T1000 (cell line): ENCODE results near the gene ZEB2.

Experiments used
- DNase-seq: peaks from one replicate; lab custom pipeline; 2025; ENCODE audit warnings: mixed read lengths; lab: John Stamatoyannopoulos, UW

ZEB2 gene

DNA sequence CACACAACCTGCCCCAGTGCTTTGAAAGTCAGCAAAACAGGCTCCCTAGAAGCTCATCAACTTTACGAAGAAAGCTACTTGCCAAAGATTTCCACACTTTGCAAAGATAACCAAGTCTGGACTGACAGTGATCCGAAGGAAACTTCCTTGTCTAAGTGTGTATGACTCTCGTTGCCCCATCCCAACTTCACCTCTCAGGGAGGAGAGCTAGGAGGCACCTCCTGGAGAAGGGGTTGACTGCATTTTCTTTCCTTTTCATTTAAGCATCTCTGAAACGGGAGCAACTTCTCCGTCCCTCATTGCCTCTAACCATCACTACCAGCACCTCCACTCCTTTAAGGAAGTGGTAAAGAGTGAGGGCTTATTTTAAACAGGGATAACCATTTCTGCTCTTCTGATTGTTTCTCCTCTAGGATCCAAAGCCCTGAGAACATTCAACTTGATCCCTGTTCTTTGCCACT lies 7.0 kb downstream of the ZEB2 start:
- DNase-seq, result no peak

DNA sequence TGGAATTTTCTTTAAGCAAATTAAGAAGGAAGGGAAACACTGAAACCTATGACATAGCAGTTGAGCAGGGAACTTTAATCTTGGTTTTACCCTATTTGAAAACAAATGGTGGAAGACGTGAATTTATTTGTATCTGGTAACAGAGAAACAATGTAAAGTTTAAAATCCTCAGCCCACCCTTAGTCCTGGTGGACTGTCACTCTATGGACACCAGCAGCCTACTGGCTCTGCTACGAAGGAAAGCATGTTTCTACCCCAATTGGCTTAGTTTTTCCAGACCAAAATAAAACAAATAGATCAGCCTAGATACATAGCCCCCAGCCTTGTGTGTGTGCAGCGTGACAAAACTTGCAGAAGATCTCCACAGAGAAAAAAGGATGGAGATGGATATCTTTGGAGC lies 7.4 kb downstream of the ZEB2 start:
- DNase-seq, result no peak

DNA sequence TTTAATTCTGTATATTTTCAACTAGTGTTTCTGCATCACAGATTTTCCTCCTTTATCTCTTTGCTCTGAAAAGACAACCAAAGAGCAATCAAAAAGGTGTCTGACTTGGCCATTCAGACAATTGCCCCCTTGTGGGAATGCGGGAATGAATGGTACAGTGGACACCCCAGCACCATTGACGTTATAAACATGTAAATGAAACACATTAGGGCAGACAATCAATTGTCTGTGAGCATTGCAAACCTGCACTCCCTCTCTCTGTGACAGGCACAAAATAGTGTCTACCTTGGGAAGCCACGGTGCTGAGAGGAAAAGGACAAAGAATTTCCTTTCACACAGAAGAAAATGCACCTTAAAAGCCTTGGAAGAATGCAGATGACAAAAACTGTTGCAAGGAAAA lies 8.0 kb downstream of the ZEB2 start:
- DNase-seq, result no peak

- DNase-seq, result no peak
These were observed 8.6 kb downstream of the ZEB2 start for GRCh38 chr2:144511226-144511810.

- DNase-seq, result no peak
These were observed 9.5 kb downstream of the ZEB2 start for GRCh38 chr2:144510294-144510991.

- DNase-seq, result no peak
These were observed 10.1 kb downstream of the ZEB2 start for GRCh38 chr2:144509879-144510221.

- DNase-seq, result no peak
These were observed 10.7 kb downstream of the ZEB2 start for GRCh38 chr2:144509001-144509878.

GRCh38 chr2:144508172-144508851 lies 11.6 kb downstream of the ZEB2 start:
- DNase-seq, result no peak

DNA sequence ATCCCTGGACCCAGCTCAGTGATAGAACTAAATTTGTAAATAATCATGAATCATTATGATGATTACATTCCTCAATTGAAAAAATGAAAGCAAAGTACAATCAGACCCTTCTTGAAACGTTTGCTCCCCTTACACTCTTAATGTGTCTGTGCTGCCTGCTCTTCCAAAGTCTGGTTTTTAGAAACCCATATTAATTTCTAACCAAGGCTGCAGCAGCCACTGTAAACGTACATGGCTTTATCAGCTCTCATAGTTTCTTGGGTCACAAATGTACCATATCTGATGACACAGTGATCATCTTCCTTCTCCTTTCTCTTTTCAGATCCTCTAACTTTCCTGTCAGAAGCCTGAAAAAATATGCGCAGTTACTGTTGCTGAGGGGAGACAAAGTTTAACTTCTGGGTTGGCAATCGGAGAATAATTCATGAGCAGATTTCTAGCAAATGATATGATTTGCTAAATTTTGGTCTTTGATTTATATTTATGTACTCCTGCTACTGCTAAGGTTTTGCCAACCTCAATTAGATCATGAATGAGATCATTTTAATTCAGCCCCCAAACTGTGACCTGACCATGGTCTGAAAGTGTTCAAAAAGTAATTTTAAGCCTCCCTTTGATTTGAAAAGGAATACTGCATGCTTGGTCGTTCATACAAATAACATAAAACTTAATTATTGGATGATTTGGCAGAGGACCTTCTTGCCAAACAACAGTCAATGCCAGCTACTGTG lies 12.3 kb downstream of the ZEB2 start:
- DNase-seq, result no peak

DNA sequence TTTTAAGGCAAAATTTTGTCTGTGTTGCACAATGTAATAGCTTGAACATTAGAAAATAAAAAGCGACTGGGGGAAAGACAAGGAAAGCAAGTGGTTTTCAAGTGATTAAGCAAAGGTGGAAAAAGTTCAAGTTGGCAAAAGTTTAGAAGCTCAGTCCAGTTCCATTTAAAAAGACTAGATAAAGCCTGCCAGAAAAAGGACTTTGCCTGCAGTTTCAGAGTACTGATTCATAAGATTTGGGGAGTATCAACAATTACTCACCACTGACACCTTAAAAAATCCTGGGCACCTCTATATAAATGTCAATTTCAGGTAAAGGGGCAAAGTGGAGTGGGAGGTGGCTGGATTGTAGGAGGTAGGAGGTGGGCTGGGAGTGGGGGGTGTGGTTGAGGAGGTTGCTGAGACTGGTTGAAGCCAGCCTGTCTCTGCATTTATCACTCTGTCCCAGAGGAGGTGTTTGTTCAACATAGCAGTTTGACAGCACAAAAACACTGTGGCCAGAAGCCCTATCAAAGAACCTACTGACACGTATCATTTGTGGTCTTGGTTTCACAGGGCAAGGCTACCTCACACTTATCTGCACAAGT lies 14.6 kb downstream of the ZEB2 start:
- no peak for DNase-seq

DNA sequence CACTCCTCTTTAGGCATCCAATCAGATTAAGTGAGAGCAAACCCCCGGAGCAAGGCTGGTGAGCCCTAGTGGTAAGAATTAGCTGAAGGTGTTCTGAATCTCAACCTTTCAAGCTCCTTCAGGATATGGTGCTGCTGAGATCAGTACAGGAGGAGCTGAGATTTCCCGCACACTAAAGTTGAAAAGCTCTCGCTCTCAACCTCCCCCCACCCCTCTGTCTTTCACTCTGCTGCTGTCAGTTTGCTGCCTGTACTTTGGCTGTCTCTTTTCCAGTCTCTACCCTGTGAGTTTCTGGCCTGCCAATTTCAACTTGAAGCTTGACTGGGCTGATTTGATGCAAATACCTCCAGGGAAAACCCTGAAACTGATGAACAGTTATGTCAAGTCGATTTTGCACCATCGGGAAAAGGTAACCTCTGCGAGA lies 15.7 kb downstream of the ZEB2 start:
- no peak for DNase-seq

GRCh38 chr2:144503242-144503641 lies 16.7 kb downstream of the ZEB2 start:
- no peak for DNase-seq

DNA sequence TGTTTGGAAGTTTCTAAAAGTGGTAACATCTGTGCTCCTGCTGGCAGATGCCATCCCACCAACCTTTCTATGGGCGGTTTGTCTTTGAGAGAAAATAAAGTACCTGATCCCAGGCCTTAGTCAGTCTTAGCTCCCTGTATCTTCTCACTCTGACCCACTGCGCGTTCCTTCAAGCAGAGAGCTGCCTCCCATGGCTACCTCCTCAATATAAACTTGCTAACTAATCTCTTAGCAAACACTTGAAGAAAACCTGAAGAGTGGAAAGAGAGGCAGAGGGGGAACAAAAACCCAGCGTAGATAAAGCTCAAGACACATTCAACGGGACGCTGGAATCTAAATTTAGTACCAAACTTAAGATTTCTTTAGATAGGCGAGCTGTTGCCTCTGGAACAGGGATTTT lies 17.6 kb downstream of the ZEB2 start:
- DNase-seq, result no peak

DNA sequence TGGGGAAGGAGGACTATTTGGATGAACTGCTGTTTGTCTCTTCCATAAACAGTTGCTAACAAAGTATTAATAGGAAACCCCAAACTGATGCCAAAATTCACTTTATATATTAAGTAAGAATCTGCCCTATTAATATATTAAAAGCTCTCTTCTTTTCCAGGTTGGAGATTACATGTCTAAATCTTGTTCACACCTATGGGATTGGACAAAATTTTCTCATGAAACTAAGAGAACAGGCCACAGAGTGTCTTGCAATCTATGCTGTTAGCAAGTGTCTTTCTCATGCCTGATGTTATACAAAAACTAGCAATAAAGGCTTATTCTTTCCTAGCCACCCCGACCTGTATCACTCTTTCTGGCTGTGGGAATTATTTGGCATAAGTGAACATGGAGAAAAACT lies 18.3 kb downstream of the ZEB2 start:
- DNase-seq, result no peak

- no peak for DNase-seq
These were observed 18.8 kb downstream of the ZEB2 start for GRCh38 chr2:144501118-144501517.

DNA sequence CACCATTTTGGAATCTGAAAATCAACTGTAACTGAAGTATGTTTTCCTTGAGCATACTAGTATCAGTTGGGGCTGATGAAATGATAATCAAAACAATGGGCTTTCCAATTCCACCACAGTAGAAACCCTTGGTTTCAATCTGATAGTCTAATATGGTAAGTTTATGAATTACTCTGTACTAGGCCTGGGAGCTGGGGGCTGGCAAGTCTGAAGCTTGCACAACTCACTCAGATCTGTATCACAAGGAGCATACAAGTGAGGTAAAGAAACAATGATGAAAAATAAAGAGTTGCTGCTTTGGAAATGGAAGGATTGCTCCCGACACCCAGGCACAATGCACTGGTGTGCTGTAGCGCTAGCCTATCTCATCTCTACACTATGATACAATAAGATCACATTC lies 19.4 kb downstream of the ZEB2 start:
- no peak for DNase-seq

DNA sequence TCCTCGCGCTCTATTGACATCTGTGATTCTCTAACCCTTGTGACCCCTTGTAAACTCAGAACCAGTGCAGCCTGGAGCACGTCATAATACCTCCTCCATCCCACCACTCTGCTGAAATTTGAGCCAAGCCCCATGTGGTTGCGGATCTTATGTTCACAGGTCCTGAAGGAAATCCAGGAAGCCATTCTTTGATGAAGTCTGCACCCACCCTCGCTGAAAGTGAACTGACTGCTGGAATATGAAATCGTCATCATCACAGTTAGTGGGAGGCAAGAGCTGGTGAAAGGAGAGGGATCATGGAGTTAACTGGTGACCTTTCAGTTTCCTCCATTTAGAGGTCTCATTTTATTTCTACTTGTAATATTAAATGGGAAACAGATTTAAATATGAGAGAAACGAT lies 21.6 kb downstream of the ZEB2 start:
- no peak for DNase-seq

DNA sequence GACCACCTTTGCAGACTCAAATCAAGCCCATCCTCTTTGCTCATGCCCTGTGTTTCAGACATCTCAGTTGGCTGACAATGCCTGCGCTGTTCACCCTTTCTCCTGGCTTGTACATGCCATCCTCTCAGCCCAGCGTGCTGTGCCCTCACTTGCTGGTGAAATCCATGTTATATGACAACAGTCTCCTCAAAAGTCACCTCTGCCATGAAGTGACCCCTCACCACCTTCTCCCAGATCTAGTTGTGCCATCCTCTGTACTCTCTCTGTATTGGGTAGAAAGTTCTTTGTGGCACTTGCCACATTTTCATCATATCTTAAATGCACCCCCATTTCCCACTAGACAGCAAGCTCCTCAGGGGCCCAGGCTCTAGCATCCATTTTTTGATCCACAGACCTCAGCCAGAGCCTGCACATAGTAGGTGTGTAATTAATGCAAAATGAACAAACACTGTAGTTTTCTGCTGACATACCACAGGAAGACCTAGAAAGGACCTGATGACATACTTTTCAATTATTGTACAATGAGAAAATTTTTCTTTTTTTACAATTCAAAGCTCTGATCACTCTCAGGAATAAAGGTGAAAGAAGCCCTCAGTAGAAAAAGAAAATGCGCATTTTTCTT lies 22.8 kb downstream of the ZEB2 start:
- DNase-seq, result no peak

DNA sequence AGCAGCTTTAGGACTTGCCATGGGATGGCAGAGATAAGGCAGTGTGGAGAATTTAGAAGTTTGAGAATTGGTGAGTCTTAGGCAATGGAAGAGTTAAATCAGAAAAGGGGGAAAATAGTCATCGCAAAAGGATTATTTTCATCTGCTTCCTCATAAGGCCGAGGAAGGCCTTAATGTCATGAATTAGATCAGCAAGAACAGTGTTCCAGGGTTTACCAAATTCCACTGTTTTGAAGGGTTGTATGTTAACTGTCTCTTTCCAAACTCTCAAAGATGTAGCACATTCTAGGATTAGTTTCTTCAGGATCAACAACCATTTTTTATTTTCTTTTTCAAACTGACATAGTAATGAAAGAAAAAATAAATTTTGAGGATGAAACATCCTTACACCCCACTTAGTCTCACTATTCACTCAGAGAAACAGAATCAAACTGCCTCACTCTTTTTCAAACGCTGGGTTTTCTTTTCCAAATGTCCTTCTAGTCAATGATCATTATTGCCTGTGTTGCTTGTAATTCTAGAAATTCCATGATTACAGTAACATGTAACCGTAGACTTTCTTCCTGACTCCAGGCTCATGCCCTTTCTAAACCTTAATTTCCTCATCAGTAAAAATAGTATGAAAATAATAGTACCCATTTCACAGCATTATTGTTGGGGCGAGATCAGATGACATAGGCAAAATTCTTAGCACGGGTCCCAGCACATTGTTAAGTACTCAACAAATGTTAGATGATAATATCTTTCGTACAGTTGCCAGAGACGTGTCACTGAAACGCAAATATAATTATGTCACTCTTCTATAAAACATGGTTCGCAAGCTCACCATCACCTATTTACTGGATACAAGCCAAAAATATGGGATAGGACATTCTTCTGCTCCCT lies 23.6 kb downstream of the ZEB2 start:
- DNase-seq, result no peak
